NCI-H128 (cell line): Measurements from ENCODE around the gene NKX2-1.
A peak's percentile ranks its signal among the peaks of the same experiment; 100 is the strongest.
"Not testable (repeated sequence)": the region's sequence is repeated elsewhere in the genome, so short reads cannot be mapped to it uniquely, and the experiment has no call there.

Experiments
- DNase-seq: peaks from one replicate; lab custom pipeline; 2025; ENCODE audit not compliant: unreplicated experiment; lab: John Stamatoyannopoulos, UW

NKX2-1 gene

GRCh38 chr14:36505892-36506731 lies 13.9 kb downstream of the NKX2-1 start:
- DNase-seq, result peak; percentile 89

GRCh38 chr14:36505181-36505815 lies 14.7 kb downstream of the NKX2-1 start:
- DNase-seq, result peak; percentile 89

GRCh38 chr14:36504771-36505175 lies 15.3 kb downstream of the NKX2-1 start:
- no peak for DNase-seq

- no peak for DNase-seq
Observed at GRCh38 chr14:36503771-36504741, 16.0 kb downstream of the NKX2-1 start.

GRCh38 chr14:36502558-36503508 lies 17.2 kb downstream of the NKX2-1 start:
- peak; percentile 99 for DNase-seq

- no peak for DNase-seq
Observed at GRCh38 chr14:36498938-36499337, 21.1 kb downstream of the NKX2-1 start.

- no peak for DNase-seq
Observed at GRCh38 chr14:36496346-36496745, 23.7 kb downstream of the NKX2-1 start.

GRCh38 chr14:36495666-36496065 lies 24.4 kb downstream of the NKX2-1 start:
- no peak for DNase-seq

GRCh38 chr14:36493761-36494160 lies 26.3 kb downstream of the NKX2-1 start:
- peak; percentile 44 for DNase-seq

- DNase-seq, result no peak
Observed at GRCh38 chr14:36485773-36486172, 34.3 kb downstream of the NKX2-1 start.

GRCh38 chr14:36479344-36479743 lies 40.7 kb downstream of the NKX2-1 start:
- no peak for DNase-seq

- no peak for DNase-seq
Observed at GRCh38 chr14:36478782-36479181, 41.2 kb downstream of the NKX2-1 start.

GRCh38 chr14:36477266-36477665 lies 42.8 kb downstream of the NKX2-1 start:
- no peak for DNase-seq

GRCh38 chr14:36476061-36476460 lies 44.0 kb downstream of the NKX2-1 start:
- not testable (repeated sequence) for DNase-seq

GRCh38 chr14:36474593-36474992 lies 45.4 kb downstream of the NKX2-1 start:
- DNase-seq, result no peak

GRCh38 chr14:36471431-36471830 lies 48.6 kb downstream of the NKX2-1 start:
- no peak for DNase-seq

- DNase-seq, result no peak
Observed at GRCh38 chr14:36467332-36467731, 52.7 kb downstream of the NKX2-1 start.
